Sigmoid colon (tissue), 4 donors: ENCODE data around the gene HNRNPDL.

Experiments
- EP300 ChIP-seq, 4 donors: sonication (generic); formaldehyde crosslinking; IDR thresholded peaks; one replicate each; pipeline ENCODE4 v1.6.1; 2017; ENCODE audit warnings: antibody characterized with exemption in 4 of 4
- POLR2A ChIP-seq, 2 donors: fragments of 450-650 bp; IDR thresholded peaks; one replicate each; pipeline ENCODE4 v1.6.1; 2016; ENCODE audit warnings: antibody characterized with exemption in 2 of 2, mild to moderate bottlenecking in 2 of 2, moderate library complexity in 2 of 2
- TF ChIP-seq, protein P1 (sequence below), 4 experiments: fragments of 450-650 bp in 3 of 4; fragments of 200-600 bp in 1 of 4; IDR thresholded peaks; one replicate each; pipeline ENCODE4 v1.5.1; 2016 to 2019; ENCODE audit warnings: antibody characterized with exemption in 4 of 4, mild to moderate bottlenecking in 3 of 4, moderate library complexity in 2 of 4

DNA sequence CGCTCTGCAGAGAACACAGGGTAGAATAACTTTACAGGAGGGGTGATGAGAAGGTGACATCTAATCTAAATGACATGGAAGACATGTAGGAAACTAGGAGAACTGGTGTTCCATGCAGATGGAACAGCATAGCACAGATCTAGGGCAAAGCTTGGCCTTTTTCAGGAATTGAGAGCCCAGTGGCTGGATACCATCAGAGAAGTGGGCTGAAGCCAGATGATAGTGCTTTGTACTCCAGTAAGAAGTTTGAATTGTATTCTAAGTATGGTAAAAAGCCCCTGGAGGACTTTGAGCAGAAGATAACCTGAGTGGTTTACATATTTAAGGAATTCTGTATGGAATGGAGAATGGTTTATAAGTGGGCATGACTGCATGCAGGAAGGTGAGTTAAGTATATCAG is 33.0 kb upstream of the HNRNPDL start:
- TF ChIP-seq, protein P1, sequence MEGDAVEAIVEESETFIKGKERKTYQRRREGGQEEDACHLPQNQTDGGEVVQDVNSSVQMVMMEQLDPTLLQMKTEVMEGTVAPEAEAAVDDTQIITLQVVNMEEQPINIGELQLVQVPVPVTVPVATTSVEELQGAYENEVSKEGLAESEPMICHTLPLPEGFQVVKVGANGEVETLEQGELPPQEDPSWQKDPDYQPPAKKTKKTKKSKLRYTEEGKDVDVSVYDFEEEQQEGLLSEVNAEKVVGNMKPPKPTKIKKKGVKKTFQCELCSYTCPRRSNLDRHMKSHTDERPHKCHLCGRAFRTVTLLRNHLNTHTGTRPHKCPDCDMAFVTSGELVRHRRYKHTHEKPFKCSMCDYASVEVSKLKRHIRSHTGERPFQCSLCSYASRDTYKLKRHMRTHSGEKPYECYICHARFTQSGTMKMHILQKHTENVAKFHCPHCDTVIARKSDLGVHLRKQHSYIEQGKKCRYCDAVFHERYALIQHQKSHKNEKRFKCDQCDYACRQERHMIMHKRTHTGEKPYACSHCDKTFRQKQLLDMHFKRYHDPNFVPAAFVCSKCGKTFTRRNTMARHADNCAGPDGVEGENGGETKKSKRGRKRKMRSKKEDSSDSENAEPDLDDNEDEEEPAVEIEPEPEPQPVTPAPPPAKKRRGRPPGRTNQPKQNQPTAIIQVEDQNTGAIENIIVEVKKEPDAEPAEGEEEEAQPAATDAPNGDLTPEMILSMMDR (IDR thresholded peaks at IDR 0.05) = no peak
- TF ChIP-seq EP300 (IDR thresholded peaks at IDR 0.05) (no peak), POLR2A (IDR thresholded peaks at IDR 0.05) (no peak)
